ENCODE results near the gene MAPKAP1.

DNA sequence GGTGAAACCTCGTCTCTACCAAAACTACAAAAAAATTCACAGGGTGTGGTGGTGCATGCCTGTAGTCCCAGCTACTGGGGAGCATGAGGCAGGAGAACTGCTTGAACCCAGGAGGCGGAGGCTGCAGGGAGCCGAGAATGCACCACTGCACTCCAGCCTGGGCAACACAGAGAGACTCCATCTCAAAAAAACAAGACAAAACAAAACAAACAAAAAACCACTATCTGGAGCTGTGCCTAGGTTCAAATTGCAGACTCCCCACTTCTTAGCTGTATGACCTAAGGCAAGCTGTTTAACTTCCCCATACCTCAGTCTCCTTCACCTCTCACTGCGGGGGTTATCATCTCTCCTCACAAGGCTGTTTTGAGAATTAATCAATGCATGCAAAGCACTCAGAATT, 68.0 kb downstream of the MAPKAP1 start:
- TF ChIP-seq EZH2 (IDR thresholded peaks at IDR 0.05) (no peak), EZH2phosphoT487 (IDR thresholded peaks at IDR 0.05) (no peak)
- TF ChIP-seq, protein P1, sequence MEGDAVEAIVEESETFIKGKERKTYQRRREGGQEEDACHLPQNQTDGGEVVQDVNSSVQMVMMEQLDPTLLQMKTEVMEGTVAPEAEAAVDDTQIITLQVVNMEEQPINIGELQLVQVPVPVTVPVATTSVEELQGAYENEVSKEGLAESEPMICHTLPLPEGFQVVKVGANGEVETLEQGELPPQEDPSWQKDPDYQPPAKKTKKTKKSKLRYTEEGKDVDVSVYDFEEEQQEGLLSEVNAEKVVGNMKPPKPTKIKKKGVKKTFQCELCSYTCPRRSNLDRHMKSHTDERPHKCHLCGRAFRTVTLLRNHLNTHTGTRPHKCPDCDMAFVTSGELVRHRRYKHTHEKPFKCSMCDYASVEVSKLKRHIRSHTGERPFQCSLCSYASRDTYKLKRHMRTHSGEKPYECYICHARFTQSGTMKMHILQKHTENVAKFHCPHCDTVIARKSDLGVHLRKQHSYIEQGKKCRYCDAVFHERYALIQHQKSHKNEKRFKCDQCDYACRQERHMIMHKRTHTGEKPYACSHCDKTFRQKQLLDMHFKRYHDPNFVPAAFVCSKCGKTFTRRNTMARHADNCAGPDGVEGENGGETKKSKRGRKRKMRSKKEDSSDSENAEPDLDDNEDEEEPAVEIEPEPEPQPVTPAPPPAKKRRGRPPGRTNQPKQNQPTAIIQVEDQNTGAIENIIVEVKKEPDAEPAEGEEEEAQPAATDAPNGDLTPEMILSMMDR (IDR thresholded peaks at IDR 0.05): no peak
